Esophagus muscularis mucosa (tissue), 4 donors: ENCODE results near the gene KRT6A. TPM values are rescaled to one million over a fixed set of nuclear protein-coding genes. Genes with fewer than 3 reads are reported as not detected.

Experiments
- DNase-seq: peaks from one replicate; pipeline ENCODE4 v3.0.0-alpha.2; 2017; ENCODE audit errors: extremely low spot score
- H3K27ac ChIP-seq, 4 donors: fragments of 200-600 bp; sonication (generic); replicated peaks in 1 of 4; 1 replicate in 3 of 4; 2 replicates in 1 of 4; pipeline ENCODE4 v1.5.1; 2016 to 2019; ENCODE audit warnings: mild to moderate bottlenecking in 1 of 4
- H3K27me3 ChIP-seq, 4 donors: fragments of 200-600 bp; sonication (generic); one replicate each; pipeline versions ENCODE4 v1.5.1 to v1.6.0; 2016 to 2019
- H3K36me3 ChIP-seq, 4 donors: fragments of 200-600 bp; sonication (generic); one replicate each; pipeline ENCODE4 v1.5.1; 2016 to 2019
- H3K4me1 ChIP-seq, 4 donors: fragments of 200-600 bp; sonication (generic); one replicate each; pipeline ENCODE4 v1.5.1; 2016 to 2019
- H3K4me3 ChIP-seq, 4 donors: fragments of 200-600 bp; sonication (generic); 1 replicate in 2 of 4; 2 replicates in 2 of 4; pipeline ENCODE4 v1.5.1; 2016 to 2019; ENCODE audit warnings: mild to moderate bottlenecking in 4 of 4, moderate library complexity in 1 of 4
- H3K9me3 ChIP-seq, 4 donors: fragments of 200-600 bp; sonication (generic); 1 replicate in 3 of 4; 2 replicates in 1 of 4; pipeline ENCODE4 v1.5.1; 2016 to 2019
- EP300 ChIP-seq: sonication (generic); formaldehyde crosslinking; IDR thresholded peaks from one replicate; pipeline ENCODE4 v1.6.1; 2017; ENCODE audit warnings: antibody characterized with exemption
- POLR2A ChIP-seq: fragments of 450-650 bp; IDR thresholded peaks from one replicate; pipeline ENCODE4 v1.6.1; 2017; ENCODE audit warnings: antibody characterized with exemption, moderate library complexity, mild to moderate bottlenecking, low read depth
- POLR2AphosphoS5 ChIP-seq, 2 donors: sonication (generic); formaldehyde crosslinking; IDR thresholded peaks; one replicate each; pipeline ENCODE4 v1.6.1; 2017; ENCODE audit warnings: antibody characterized with exemption in 2 of 2
- WGBS: methylation state at CpG from one replicate; pipeline ENCODE4 v1.1.5; 2018; 5-methylcytosine and 5-hydroxymethylcytosine counted together
- intact Hi-C: fragments of 100-400 bp; cut with DNase I; formaldehyde crosslinking; loops from one replicate; pipeline ENCODE4 v1.15.1; 2023
- total RNA-seq, 4 donors: library from RNA; depleted of rRNA; stranded (reverse); fragments of >200 nt; gene quantifications; one replicate each; pipeline versions ENCODE4 v1.1.0 to v1.2.1, GENCODE V29; 2016
- TF ChIP-seq, protein P1 (sequence below), 3 experiments: fragments of 200-600 bp in 2 of 3; fragments of 450-650 bp in 1 of 3; sonication (generic) in 2 of 3; IDR thresholded peaks; one replicate each; pipeline ENCODE4 v1.5.1; 2017 to 2019; ENCODE audit warnings: antibody characterized with exemption in 3 of 3, mild to moderate bottlenecking in 2 of 3, moderate library complexity in 1 of 3

The KRT6A gene
- total RNA-seq, 4 donors from 2014 or later = 5.4 TPM; not detected in 3

DNA sequence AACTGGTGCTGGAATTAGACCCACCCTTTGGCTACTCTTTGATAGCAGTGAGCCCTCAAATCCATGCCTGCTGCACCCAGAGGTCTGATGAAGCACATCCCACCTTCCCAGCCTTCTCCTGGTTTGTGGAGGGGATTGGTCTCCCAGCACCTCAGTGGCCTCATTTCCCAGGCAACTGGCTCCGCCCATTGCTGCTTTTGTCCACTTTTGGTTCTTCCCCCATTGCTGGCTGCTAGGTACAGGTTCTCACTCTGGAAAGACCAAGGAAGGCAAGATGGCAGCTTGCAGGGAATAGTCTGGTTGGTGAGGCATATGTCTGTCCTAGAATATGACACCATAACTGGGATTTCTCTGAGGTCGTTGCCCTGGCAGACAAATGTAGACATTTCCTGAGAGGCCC is 37.3 kb upstream of the KRT6A start:
- intact Hi-C loops = no loop called here
- H3K36me3 ChIP-seq = no peaks in the 10 kb centered on the region
- no peak for DNase-seq
- TF ChIP-seq EP300 (no peak), POLR2A (no peak), POLR2AphosphoS5 (IDR thresholded peaks at IDR 0.05) (no peak)
- TF ChIP-seq, protein P1, sequence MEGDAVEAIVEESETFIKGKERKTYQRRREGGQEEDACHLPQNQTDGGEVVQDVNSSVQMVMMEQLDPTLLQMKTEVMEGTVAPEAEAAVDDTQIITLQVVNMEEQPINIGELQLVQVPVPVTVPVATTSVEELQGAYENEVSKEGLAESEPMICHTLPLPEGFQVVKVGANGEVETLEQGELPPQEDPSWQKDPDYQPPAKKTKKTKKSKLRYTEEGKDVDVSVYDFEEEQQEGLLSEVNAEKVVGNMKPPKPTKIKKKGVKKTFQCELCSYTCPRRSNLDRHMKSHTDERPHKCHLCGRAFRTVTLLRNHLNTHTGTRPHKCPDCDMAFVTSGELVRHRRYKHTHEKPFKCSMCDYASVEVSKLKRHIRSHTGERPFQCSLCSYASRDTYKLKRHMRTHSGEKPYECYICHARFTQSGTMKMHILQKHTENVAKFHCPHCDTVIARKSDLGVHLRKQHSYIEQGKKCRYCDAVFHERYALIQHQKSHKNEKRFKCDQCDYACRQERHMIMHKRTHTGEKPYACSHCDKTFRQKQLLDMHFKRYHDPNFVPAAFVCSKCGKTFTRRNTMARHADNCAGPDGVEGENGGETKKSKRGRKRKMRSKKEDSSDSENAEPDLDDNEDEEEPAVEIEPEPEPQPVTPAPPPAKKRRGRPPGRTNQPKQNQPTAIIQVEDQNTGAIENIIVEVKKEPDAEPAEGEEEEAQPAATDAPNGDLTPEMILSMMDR (IDR thresholded peaks at IDR 0.05) = no peak
- H3K4me1 ChIP-seq = no peaks in the 10 kb centered on the region
- H3K27me3 ChIP-seq = no peaks in the 10 kb centered on the region
- no peaks in the 10 kb centered on the region for H3K9me3 ChIP-seq
- H3K27ac ChIP-seq = no peak overlapping the region
- 75% methylated on average over 2 of the region's 2 CpGs for WGBS
- H3K4me3 ChIP-seq = no peak overlapping the region

DNA sequence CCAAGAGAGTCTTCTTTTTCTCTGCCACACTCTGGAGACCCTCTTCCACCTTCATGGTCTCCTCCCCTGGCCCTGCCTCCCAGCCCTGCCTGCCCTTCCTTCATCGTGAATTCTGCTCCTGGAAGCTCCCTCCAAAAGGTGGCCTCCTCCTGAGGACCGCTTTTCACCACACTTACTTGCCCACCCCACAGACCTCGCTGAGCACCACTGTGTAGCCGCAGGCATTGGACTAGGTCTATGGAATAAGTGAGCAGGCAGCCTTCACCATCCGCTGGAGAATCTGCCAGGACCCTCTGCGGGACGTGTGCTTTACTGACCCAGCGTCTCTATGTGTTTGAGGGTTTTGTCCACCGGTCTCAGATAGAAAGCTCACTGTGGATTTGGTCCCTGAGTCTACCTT is 36.8 kb upstream of the KRT6A start:
- H3K27me3 ChIP-seq = no peaks in the 10 kb centered on the region
- H3K36me3 ChIP-seq = no peaks in the 10 kb centered on the region
- intact Hi-C loops = no loop called here
- H3K4me3 ChIP-seq = no peak overlapping the region
- WGBS = 95% methylated on average over 9 of the region's 9 CpGs
- H3K27ac ChIP-seq = no peak overlapping the region
- DNase-seq = no peak
- no peaks in the 10 kb centered on the region for H3K9me3 ChIP-seq
- TF ChIP-seq POLR2AphosphoS5 (IDR thresholded peaks at IDR 0.05) (no peak), POLR2A (no peak), EP300 (no peak)
- TF ChIP-seq, protein P1 (IDR thresholded peaks at IDR 0.05) = no peak
- H3K4me1 ChIP-seq = no peaks in the 10 kb centered on the region

- DNase-seq = no peak
- WGBS = 92% methylated on average over 2 of the region's 2 CpGs
- intact Hi-C loops = no loop called here
- H3K4me3 ChIP-seq = no peak overlapping the region
- H3K4me1 ChIP-seq = no peaks in the 10 kb centered on the region
- H3K27me3 ChIP-seq = peaks cover 0 to 2% (median 0%) of the 10 kb centered on the region in 4 donors
- TF ChIP-seq, protein P1 (IDR thresholded peaks at IDR 0.05) = no peak
- TF ChIP-seq POLR2A = no peak
- TF ChIP-seq POLR2AphosphoS5 (IDR thresholded peaks at IDR 0.05) = no peak
- no peak for TF ChIP-seq EP300
- H3K9me3 ChIP-seq = no peaks in the 10 kb centered on the region
- no peak overlapping the region for H3K27ac ChIP-seq
- no peaks in the 10 kb centered on the region for H3K36me3 ChIP-seq
Observed at GRCh38 chr12:52529417-52529816, 36.4 kb upstream of the KRT6A start.

DNA sequence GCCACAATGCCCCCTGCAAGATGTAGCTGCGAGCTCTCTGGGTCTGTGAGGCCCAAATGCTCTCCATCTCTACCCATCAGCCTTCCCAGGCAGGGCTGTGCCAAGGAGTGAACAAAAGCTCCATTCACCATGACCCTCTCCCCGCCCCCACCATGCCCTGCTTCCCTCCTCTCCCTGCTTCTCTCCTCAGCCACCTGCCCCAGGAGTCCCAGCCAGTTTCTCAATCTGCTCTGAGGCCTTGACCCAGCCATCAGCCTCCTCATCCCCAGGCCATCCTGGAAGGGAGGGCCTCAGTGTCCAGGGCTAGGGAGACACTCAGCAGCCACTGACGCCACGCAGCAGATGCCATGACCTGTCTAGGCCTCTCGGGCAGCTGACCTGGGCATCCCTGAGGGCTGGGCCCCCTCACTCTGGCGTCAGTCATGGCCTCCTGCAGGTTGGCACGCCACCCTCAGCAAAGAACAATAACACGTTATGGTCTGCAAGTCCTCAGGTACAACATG is 35.6 kb upstream of the KRT6A start:
- H3K36me3 ChIP-seq = no peaks in the 10 kb centered on the region
- no peaks in the 10 kb centered on the region for H3K9me3 ChIP-seq
- 94% methylated on average over 4 of the region's 8 CpGs for WGBS
- DNase-seq = no peak
- no peaks in the 10 kb centered on the region for H3K4me1 ChIP-seq
- no peak overlapping the region for H3K27ac ChIP-seq
- TF ChIP-seq POLR2AphosphoS5 (IDR thresholded peaks at IDR 0.05) (no peak), POLR2A (no peak), EP300 (no peak)
- TF ChIP-seq, protein P1 (IDR thresholded peaks at IDR 0.05) = no peak
- intact Hi-C loops = no loop called here
- H3K4me3 ChIP-seq = no peak overlapping the region
- peaks cover 0 to 6% (median 0%) of the 10 kb centered on the region in 4 donors for H3K27me3 ChIP-seq

GRCh38 chr12:52527121-52527800 is 34.2 kb upstream of the KRT6A start:
- intact Hi-C loops = no loop called here
- TF ChIP-seq, protein P1 (IDR thresholded peaks at IDR 0.05) = no peak
- TF ChIP-seq POLR2A (no peak), POLR2AphosphoS5 (IDR thresholded peaks at IDR 0.05) (no peak), EP300 (no peak)

More at GRCh38 chr12:52527121-52527800, 34.2 kb upstream of the KRT6A start:
- no peak overlapping the region for H3K4me3 ChIP-seq
- DNase-seq = no peak
- H3K27me3 ChIP-seq = peaks cover 0 to 6% (median 0%) of the 10 kb centered on the region in 4 donors
- 78% methylated on average over 3 of the region's 4 CpGs for WGBS
- no peak overlapping the region for H3K27ac ChIP-seq
- H3K9me3 ChIP-seq = no peaks in the 10 kb centered on the region
- H3K36me3 ChIP-seq = no peaks in the 10 kb centered on the region
- H3K4me1 ChIP-seq = peaks cover 0 to 4% (median 0%) of the 10 kb centered on the region in 4 donors
